Measurements from ENCODE around the gene PRC1. TPM values are rescaled to one million over a fixed set of nuclear protein-coding genes. Genes with fewer than 3 reads are reported as not detected.

PRC1 gene
- total and polyA plus RNA-seq, 2 experiments from 2014 or later, result 20.1 to 209 TPM

DNA sequence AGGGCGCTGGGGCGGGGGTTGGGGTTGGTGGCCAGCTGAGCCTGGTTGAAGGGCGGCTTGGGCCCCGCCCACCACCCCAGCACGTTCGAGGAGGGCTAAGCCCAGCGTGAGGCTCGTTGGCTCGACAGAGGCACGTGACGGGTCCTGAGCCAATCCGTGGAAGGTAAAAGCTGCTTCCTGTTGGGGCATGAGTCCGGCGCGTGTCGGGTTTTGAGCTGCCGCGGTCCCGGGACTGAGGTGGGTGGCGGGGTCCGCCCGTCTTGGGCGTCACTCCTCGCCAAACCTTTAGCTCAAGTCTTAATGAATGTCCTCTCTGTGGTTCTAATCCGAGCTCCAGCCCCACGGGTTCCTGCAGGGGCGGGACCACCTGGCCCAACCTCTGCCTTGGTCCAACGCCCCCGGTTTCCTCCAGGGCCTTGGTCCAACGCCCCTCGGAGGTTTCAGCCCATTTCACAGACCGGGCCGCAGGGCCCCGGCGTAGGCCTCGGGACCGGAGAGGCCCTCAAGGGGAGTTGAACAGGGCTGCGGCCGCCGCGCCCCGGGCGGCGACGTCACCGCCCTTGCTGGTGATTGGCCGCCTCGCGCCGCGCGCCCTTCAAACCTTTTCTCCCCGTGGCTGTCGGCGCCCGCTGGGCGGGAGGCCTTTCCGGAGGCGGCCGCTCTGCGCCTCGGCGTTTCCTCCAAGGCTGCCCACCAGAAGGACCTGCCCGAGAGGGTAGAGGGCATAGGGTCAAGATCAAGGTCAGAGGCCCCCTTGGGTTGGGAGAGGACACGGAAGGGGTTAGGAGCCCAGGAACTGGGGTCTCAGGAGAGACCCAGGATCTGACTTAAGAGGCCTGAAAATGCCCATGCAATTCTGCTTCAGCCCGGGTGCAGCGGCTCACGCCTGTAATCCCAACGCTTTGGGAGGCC is 39.4 kb downstream of the PRC1 start, which contains the start of gene RCCD1:
TSS of gene RCCD1 (plus strand) at position 173 of the 912 bp plus-strand sequence. CDS start 1,851 bp downstream, outside the sequence.
- TF ChIP-seq, protein P1, sequence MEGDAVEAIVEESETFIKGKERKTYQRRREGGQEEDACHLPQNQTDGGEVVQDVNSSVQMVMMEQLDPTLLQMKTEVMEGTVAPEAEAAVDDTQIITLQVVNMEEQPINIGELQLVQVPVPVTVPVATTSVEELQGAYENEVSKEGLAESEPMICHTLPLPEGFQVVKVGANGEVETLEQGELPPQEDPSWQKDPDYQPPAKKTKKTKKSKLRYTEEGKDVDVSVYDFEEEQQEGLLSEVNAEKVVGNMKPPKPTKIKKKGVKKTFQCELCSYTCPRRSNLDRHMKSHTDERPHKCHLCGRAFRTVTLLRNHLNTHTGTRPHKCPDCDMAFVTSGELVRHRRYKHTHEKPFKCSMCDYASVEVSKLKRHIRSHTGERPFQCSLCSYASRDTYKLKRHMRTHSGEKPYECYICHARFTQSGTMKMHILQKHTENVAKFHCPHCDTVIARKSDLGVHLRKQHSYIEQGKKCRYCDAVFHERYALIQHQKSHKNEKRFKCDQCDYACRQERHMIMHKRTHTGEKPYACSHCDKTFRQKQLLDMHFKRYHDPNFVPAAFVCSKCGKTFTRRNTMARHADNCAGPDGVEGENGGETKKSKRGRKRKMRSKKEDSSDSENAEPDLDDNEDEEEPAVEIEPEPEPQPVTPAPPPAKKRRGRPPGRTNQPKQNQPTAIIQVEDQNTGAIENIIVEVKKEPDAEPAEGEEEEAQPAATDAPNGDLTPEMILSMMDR (IDR thresholded peaks at IDR 0.05; ENCODE audit: low read depth, low read length), result no peak
- Histone ChIP-seq H3K27me3 (no peaks in the 10 kb centered on the region), H3K36me3 (peaks cover 23% of the 10 kb centered on the region), H3K27ac (peak within 1 kb of the TSS; percentile 42), H3K4me3 (peak within 1 kb of the TSS; percentile 60), H3K4me1 (ENCODE audit: low read depth) (peaks cover 9% of the 10 kb centered on the region), H3K9me3 (ENCODE audit: low read depth) (no peaks in the 10 kb centered on the region)
- peak; percentile 95 to 97 for DNase-seq (ENCODE audit: low read depth in 1 of 2, low spot score in 1 of 2)

DNA sequence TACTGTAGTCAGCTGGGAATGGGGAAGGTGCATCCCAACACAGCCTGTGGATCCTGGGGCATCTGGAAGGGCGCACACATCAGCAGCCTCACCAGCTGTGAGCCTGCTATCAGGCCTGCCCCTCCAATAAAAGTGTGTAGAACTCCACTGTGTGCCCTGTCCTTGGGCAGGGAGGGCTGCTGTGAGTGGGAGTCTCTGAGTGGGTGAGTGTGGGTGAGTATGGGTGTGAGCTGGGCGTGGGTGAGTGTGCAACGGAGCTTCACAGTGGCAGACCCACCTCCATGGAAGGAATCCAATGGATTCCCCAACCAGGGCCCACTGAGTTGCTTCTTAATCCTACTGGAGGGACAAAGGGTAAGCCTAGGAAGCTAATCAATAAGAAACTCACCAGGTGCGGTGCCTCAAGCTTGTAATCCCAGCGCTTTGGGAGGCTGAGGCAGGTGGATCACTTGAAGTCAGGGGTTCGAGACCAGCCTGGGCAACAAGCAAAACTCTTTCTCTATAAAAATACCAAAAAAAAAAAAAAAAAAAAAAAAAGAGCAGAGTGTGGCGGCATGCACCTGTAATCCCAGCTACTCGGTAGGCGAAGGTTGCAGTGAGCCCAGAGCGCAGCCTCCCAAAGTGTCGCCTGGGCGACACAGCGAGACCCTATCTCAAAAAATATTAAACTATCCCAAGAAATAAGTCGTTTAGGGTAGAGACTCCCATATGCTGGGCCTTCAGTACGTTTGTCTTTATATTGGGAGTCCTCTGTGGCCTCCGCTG is 40.2 kb downstream of the PRC1 start:
- Histone ChIP-seq H3K4me1 (ENCODE audit: low read depth) (peaks cover 9% of the 10 kb centered on the region), H3K9me3 (ENCODE audit: low read depth) (no peaks in the 10 kb centered on the region), H3K4me3 (peak overlapping the region; percentile 60), H3K27me3 (no peaks in the 10 kb centered on the region), H3K27ac (no peak overlapping the region), H3K36me3 (peaks cover 26% of the 10 kb centered on the region)
- DNase-seq (ENCODE audit: low read depth in 1 of 2, low spot score in 1 of 2), result no peak
- TF ChIP-seq, protein P1 (IDR thresholded peaks at IDR 0.05; ENCODE audit: low read depth, low read length), result no peak

DNA sequence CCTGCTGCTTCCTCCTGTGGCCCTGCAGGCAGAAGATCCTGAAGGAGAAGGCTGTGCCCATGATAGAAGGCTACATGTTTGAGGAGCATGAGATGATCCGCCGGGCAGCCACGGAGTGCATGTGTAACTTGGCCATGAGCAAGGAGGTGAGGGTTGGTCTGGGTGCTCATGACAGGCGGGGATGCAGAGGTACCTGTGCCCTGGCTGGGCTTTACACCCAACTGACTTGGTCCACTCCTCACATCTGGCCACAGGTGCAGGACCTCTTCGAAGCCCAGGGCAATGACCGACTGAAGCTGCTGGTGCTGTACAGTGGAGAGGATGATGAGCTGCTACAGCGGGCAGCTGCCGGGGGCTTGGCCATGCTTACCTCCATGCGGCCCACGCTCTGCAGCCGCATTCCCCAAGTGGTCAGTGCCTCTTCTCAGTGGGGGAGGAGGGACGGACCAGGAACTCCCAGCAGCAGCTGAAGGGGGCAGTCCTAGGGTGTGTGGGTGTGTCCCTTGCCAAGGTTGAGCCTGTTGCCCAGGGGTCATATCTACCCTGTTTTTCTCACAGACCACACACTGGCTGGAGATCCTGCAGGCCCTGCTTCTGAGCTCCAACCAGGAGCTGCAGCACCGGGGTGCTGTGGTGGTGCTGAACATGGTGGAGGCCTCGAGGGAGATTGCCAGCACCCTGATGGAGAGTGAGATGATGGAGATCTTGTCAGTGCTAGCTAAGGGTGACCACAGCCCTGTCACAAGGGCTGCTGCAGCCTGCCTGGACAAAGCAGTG is 41.2 kb downstream of the PRC1 start:
- H3K36me3 ChIP-seq, result peaks cover 29% of the 10 kb centered on the region
- TF ChIP-seq, protein P1 (IDR thresholded peaks at IDR 0.05; ENCODE audit: low read depth, low read length), result no peak
- H3K27me3 ChIP-seq, result no peaks in the 10 kb centered on the region
- no peak for DNase-seq (ENCODE audit: low read depth in 1 of 2, low spot score in 1 of 2)
- no peak overlapping the region for H3K27ac ChIP-seq
- H3K9me3 ChIP-seq (ENCODE audit: low read depth), result no peaks in the 10 kb centered on the region
- peaks cover 9% of the 10 kb centered on the region for H3K4me1 ChIP-seq (ENCODE audit: low read depth)
- no peak overlapping the region for H3K4me3 ChIP-seq

DNA sequence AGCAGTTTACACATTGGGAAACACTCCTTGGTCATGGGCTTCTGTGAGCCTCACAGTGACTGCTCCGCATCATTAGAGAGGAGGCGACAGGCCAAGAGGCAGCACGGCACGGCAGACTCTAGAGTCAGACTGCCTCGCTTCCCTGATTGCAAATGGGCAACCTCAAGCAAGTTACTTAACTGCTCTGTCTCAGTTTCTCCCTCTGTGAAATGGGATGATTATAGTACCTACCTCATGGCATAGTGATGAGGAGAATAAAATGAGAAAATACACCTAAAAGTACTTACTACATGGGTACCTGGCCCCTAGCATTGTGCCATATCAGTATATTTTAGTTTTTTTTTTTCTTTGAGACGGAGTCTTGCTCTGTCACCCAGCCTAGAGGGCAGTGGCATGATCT is 43.7 kb downstream of the PRC1 start:
- no peaks in the 10 kb centered on the region for H3K9me3 ChIP-seq (ENCODE audit: low read depth)
- peaks cover 2% of the 10 kb centered on the region for H3K4me1 ChIP-seq (ENCODE audit: low read depth)
- no peak overlapping the region for H3K27ac ChIP-seq
- TF ChIP-seq, protein P1 (IDR thresholded peaks at IDR 0.05; ENCODE audit: low read depth, low read length), result no peak
- H3K36me3 ChIP-seq, result peaks cover 39% of the 10 kb centered on the region
- H3K4me3 ChIP-seq, result no peak overlapping the region
- H3K27me3 ChIP-seq, result no peaks in the 10 kb centered on the region
- no peak for DNase-seq (ENCODE audit: low read depth in 1 of 2, low spot score in 1 of 2)

Data from cardiac muscle cell (in vitro differentiated cells and primary cell).